GM21825 (cell line): Measurements from ENCODE around the gene REEP6.

Source experiments
- ATAC-seq: cut with Tn5 transposase; IDR thresholded peaks from one replicate; pipeline ENCODE4 v1.9.1; 2021; ENCODE audit warnings: mild to moderate bottlenecking, moderate library complexity; ENCODE audit not compliant: unreplicated experiment

The REEP6 gene

GRCh38 chr19:1456121-1456900 is 34.7 kb upstream of the REEP6 start:
- ATAC-seq = no peak

GRCh38 chr19:1457031-1457739 is 33.8 kb upstream of the REEP6 start:
- no peak for ATAC-seq

- ATAC-seq = no peak
Measured at GRCh38 chr19:1457892-1458291, 33.1 kb upstream of the REEP6 start.

- ATAC-seq = no peak
Measured at GRCh38 chr19:1459479-1459878, 31.5 kb upstream of the REEP6 start.

- ATAC-seq = no peak
Measured at GRCh38 chr19:1460033-1460995, 30.7 kb upstream of the REEP6 start.

GRCh38 chr19:1461862-1462261 is 29.1 kb upstream of the REEP6 start:
- ATAC-seq = no peak

- ATAC-seq = no peak
Measured at GRCh38 chr19:1465191-1466016, 25.6 kb upstream of the REEP6 start.

- no peak for ATAC-seq
Measured at GRCh38 chr19:1466018-1466460, 24.9 kb upstream of the REEP6 start.

- no peak for ATAC-seq
Measured at GRCh38 chr19:1466461-1467214, 24.3 kb upstream of the REEP6 start.

GRCh38 chr19:1467215-1467489 is 23.8 kb upstream of the REEP6 start:
- no peak for ATAC-seq

GRCh38 chr19:1467490-1468273 is 23.3 kb upstream of the REEP6 start:
- no peak for ATAC-seq

- no peak for ATAC-seq
Measured at GRCh38 chr19:1468274-1468820, 22.6 kb upstream of the REEP6 start.

GRCh38 chr19:1468821-1469254 is 22.1 kb upstream of the REEP6 start:
- no peak for ATAC-seq

GRCh38 chr19:1469255-1470054 is 21.5 kb upstream of the REEP6 start:
- ATAC-seq = no peak

GRCh38 chr19:1470055-1470304 is 21.0 kb upstream of the REEP6 start:
- no peak for ATAC-seq

GRCh38 chr19:1470305-1471009 is 20.5 kb upstream of the REEP6 start:
- no peak for ATAC-seq

GRCh38 chr19:1471010-1471514 is 19.9 kb upstream of the REEP6 start:
- ATAC-seq = no peak
